Measurements from ENCODE around the gene CKMT1A.
"Not testable (repeated sequence)": the region's sequence is repeated elsewhere in the genome, so short reads cannot be mapped to it uniquely, and the experiment has no call there.

The CKMT1A gene

GRCh38 chr15:43693148-43694022 is at the start of gene CKMT1A:
CKMT1A (plus strand) TSS chr15:43693859; CDS start chr15:43694051, 192 bp downstream.
- DNase-seq (ENCODE audit: low read depth in 3 of 3, low spot score in 1 of 3) = not testable (repeated sequence)

GRCh38 chr15:43648649-43649429 is 44.8 kb upstream of the CKMT1A start, which contains the start of gene CATSPER2:
CATSPER2 (minus strand) TSS chr15:43648844; CDS start chr15:43648061, 783 bp downstream.
- no peak for DNase-seq (ENCODE audit: low read depth in 3 of 3, low spot score in 1 of 3)

GRCh38 chr15:43649430-43649926 is 44.2 kb upstream of the CKMT1A start:
- not testable (repeated sequence) for DNase-seq (ENCODE audit: low read depth in 3 of 3, low spot score in 1 of 3)

GRCh38 chr15:43659727-43660126 is 33.9 kb upstream of the CKMT1A start:
- DNase-seq (ENCODE audit: low read depth in 3 of 3, low spot score in 1 of 3) = not testable (repeated sequence)

- DNase-seq (ENCODE audit: low read depth in 3 of 3, low spot score in 1 of 3) = not testable (repeated sequence)
These were observed 31.4 kb upstream of the CKMT1A start for GRCh38 chr15:43662293-43662692.

GRCh38 chr15:43663333-43663732 is 30.3 kb upstream of the CKMT1A start:
- DNase-seq (ENCODE audit: low read depth in 3 of 3, low spot score in 1 of 3) = not testable (repeated sequence)

- DNase-seq (ENCODE audit: low read depth in 3 of 3, low spot score in 1 of 3) = not testable (repeated sequence)
These were observed 27.5 kb upstream of the CKMT1A start for GRCh38 chr15:43666177-43666576.

- DNase-seq (ENCODE audit: low read depth in 3 of 3, low spot score in 1 of 3) = not testable (repeated sequence)
These were observed 19.5 kb upstream of the CKMT1A start for GRCh38 chr15:43674175-43674574.

- not testable (repeated sequence) for DNase-seq (ENCODE audit: low read depth in 3 of 3, low spot score in 1 of 3)
These were observed 3.9 kb upstream of the CKMT1A start for GRCh38 chr15:43689604-43690301.

- not testable (repeated sequence) for DNase-seq (ENCODE audit: low read depth in 3 of 3, low spot score in 1 of 3)
These were observed 980 bp upstream of the CKMT1A start for GRCh38 chr15:43692679-43693078.

- no peak for DNase-seq (ENCODE audit: low read depth in 3 of 3, low spot score in 1 of 3)
These were observed 8.5 kb downstream of the CKMT1A start for GRCh38 chr15:43702174-43702573.

GRCh38 chr15:43702701-43703424 is 9.2 kb downstream of the CKMT1A start:
- DNase-seq (ENCODE audit: low read depth in 3 of 3, low spot score in 1 of 3) = no peak

GRCh38 chr15:43710431-43711131 is 16.9 kb downstream of the CKMT1A start:
- not testable (repeated sequence) for DNase-seq (ENCODE audit: low read depth in 3 of 3, low spot score in 1 of 3)

GRCh38 chr15:43723151-43723550 is 29.5 kb downstream of the CKMT1A start:
- DNase-seq (ENCODE audit: low read depth in 3 of 3, low spot score in 1 of 3) = no peak

GRCh38 chr15:43726306-43726705 is 32.6 kb downstream of the CKMT1A start:
- DNase-seq (ENCODE audit: low read depth in 3 of 3, low spot score in 1 of 3) = not testable (repeated sequence)

GRCh38 chr15:43728053-43728725 is 34.5 kb downstream of the CKMT1A start:
- DNase-seq (ENCODE audit: low read depth in 3 of 3, low spot score in 1 of 3) = not testable (repeated sequence)

- DNase-seq (ENCODE audit: low read depth in 3 of 3, low spot score in 1 of 3) = no peak
These were observed 41.8 kb downstream of the CKMT1A start for GRCh38 chr15:43735416-43735815.

- DNase-seq (ENCODE audit: low read depth in 3 of 3, low spot score in 1 of 3) = peak; percentile 49 to 77 (median 61)
These were observed 52.7 kb downstream of the CKMT1A start, which contains the start of gene PDIA3 for GRCh38 chr15:43746245-43746902. PDIA3 (plus strand) TSS chr15:43746438; CDS start chr15:43746540, 102 bp downstream.

All from stimulated activated CD4-positive, alpha-beta T cell treated with anti-CD3 and anti-CD28 coated beads, TNF-alpha, amount 100 ng/mL, for 1 hour (primary cell).